ENCODE measurements around the gene FARS2. TPM values are rescaled to one million over a fixed set of nuclear protein-coding genes. Genes with fewer than 3 reads are reported as not detected.

The FARS2 gene
- total RNA-seq, 5 donors from 2014 or later (not counting 1 experiment from before 2014, with no cell fraction given): 17.9 to 24.2 (median 20.3) TPM

DNA sequence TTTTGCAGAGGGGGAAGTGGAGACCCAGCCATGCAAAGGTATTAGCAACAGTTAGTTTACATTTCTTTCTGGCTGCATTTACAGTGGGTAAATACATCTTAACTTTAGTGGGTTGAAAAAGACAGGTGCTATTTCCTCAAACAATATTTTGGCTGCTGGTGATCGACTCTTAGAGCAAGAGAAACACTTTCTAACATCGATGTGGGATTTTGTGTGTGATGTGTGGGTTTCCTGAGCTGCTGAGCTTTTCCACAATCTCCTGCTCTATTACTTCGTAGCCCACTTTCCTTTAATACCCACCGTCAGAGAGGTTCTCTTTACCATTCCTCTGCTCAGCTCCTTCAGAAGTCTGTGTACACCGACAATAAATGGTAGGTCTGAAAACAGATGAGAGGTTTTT is 406.4 kb downstream of the FARS2 start:
- H3K4me3 ChIP-seq (ENCODE audit: control insufficient read depth in 1 of 2, extremely low read depth in 1 of 2, low read length in 1 of 2): no peak overlapping the region
- ChIA-PET POLR2A (interaction anchor here in 1 of 2 donors (0.5 kb wide), 1 partner anchor 108 kb away, joined by 3 read pairs; no protein-coding TSS in a partner anchor), CTCF (no interaction called here)
- H3K36me3 Mint-ChIP-seq: peaks cover 4% of the 10 kb centered on the region
- DNase-seq (peak in 8 of 35 experiments; percentile 2 to 64 (median 34)), ATAC-seq (replicated peaks in 1 of 4) (peak; percentile 39 to 83 (median 50))
- no peaks in the 10 kb centered on the region for H3K9me3 ChIP-seq
- H3K27me3 ChIP-seq (replicated peaks in 1 of 2; ENCODE audit: control insufficient read depth in 2 of 2, extremely low read depth in 1 of 2, insufficient read depth in 2 of 2, low read length in 1 of 2): no peaks in the 10 kb centered on the region
- peak overlapping the region; percentile 30 for H3K27ac ChIP-seq (ENCODE audit: low read length)
- peak overlapping the region; percentile 51 to 69 (median 57) for H3K4me3 Mint-ChIP-seq
- peak overlapping the region; percentile 87 to 89 for H3K27ac Mint-ChIP-seq
- H3K36me3 ChIP-seq (ENCODE audit: control insufficient read depth in 2 of 2, extremely low read depth in 1 of 2, insufficient read depth in 1 of 2, low read length in 1 of 2): no peaks in the 10 kb centered on the region
- H3K27me3 Mint-ChIP-seq: no peaks in the 10 kb centered on the region
- H3K4me1 ChIP-seq (ENCODE audit: control insufficient read depth in 1 of 2, extremely low read depth in 1 of 2, insufficient read depth in 2 of 2, low read length in 2 of 2): peaks cover 61 to 66% of the 10 kb centered on the region in 2 experiments
- WGBS (ENCODE audit: insufficient coverage): no CpG with 5 or more reads among the region's 5 CpGs
- H3K4me1 Mint-ChIP-seq: peaks cover 84 to 89% (median 85%) of the 10 kb centered on the region in 3 donors
- no peaks in the 10 kb centered on the region for H3K9me3 Mint-ChIP-seq

DNA sequence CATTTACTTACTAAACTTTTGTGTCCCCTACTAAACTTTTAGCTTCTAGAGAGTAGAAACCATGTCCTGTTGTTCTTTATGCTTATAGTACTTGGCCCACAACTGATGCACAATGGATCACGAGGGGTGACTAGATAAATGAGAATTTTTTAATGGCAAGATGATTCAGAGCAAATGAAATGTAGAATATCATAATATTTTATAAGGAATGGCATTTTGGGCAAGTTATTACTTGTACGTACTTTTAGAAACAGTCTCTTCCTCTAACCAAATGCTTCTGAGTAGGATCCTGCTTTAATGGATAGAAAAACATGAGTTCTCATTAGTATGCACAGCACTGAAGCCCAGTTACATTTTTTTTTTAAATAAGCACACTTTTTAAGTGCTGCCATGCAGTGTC is 409.1 kb downstream of the FARS2 start:
- Histone ChIP-seq H3K9me3 (no peaks in the 10 kb centered on the region), H3K4me1 (ENCODE audit: control insufficient read depth in 1 of 2, extremely low read depth in 1 of 2, insufficient read depth in 2 of 2, low read length in 2 of 2) (peaks cover 45 to 50% of the 10 kb centered on the region in 2 experiments), H3K4me3 (ENCODE audit: control insufficient read depth in 1 of 2, extremely low read depth in 1 of 2, low read length in 1 of 2) (no peak overlapping the region), H3K27me3 (replicated peaks in 1 of 2; ENCODE audit: control insufficient read depth in 2 of 2, extremely low read depth in 1 of 2, insufficient read depth in 2 of 2, low read length in 1 of 2) (no peaks in the 10 kb centered on the region), H3K36me3 (ENCODE audit: control insufficient read depth in 2 of 2, extremely low read depth in 1 of 2, insufficient read depth in 1 of 2, low read length in 1 of 2) (no peaks in the 10 kb centered on the region), H3K27ac (ENCODE audit: low read length) (no peak overlapping the region)
- CTCF ChIA-PET: interaction anchor here in 1 of 2 donors (1.5 kb wide), 1 partner anchor 199 kb away, joined by 4 read pairs; no protein-coding TSS in a partner anchor
- Mint-ChIP-seq H3K9me3 (no peaks in the 10 kb centered on the region), H3K4me1 (peaks cover 59 to 65% (median 60%) of the 10 kb centered on the region in 3 donors), H3K27me3 (no peaks in the 10 kb centered on the region), H3K4me3 (peak overlapping the region in 2 of 3 donors; percentile 1 to 66), H3K27ac (peak overlapping the region in 1 of 2 donors; percentile 84), H3K36me3 (peaks cover 4% of the 10 kb centered on the region)
- no peak for DNase-seq
- ATAC-seq (replicated peaks in 1 of 4): no peak
- POLR2A ChIA-PET: no interaction called here
- WGBS (ENCODE audit: insufficient coverage): no CpG with 5 or more reads among the region's 2 CpGs

DNA sequence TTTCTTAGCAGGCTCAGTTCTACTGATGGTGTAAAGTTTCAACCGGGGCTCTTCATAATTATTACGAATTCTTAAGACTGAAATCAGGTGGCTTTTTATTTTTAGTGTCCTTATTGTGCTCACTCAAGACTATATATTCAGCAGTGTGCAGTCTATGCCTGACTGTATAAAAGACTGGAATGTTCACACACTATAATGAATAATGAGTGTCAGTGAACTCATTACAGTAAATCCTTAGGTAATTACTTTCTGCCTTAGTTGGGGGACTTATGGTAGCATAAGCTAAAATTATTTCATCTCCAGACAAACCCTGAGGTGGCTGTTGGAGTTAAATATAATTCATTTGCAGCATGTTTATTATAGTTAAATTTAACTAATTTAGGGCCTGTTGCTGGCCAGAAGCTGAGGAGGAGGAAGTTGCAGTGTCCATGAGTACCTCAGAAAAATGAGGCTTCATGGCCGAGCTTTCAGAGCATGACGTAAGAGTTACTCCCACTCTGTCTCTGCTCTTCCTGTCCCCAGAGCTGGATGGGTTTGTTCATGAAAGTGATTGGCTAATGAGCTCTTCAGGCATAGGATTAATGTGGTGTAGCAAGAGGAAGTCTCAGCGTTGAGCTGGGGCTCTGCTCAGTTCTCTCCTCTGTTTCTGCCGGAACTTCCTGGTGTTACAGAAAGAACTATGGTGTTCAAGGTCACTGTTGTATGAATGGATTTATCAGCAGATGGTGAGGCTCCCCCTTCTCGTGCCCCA is 409.7 kb downstream of the FARS2 start:
- Mint-ChIP-seq H3K9me3 (no peaks in the 10 kb centered on the region), H3K4me1 (peaks cover 53 to 59% (median 54%) of the 10 kb centered on the region in 3 donors), H3K27ac (peak overlapping the region; percentile 78 to 84), H3K4me3 (peak overlapping the region in 2 of 3 donors; percentile 11 to 66), H3K27me3 (no peaks in the 10 kb centered on the region), H3K36me3 (peaks cover 4% of the 10 kb centered on the region)
- no peaks in the 10 kb centered on the region for H3K27me3 ChIP-seq (replicated peaks in 1 of 2; ENCODE audit: control insufficient read depth in 2 of 2, extremely low read depth in 1 of 2, insufficient read depth in 2 of 2, low read length in 1 of 2)
- ChIA-PET CTCF (interaction anchor here in 1 of 2 donors (1.5 kb wide), 1 partner anchor 200 kb away, joined by 4 read pairs; no protein-coding TSS in a partner anchor), POLR2A (interaction anchor here in 1 of 2 donors (0.5 kb wide), 1 partner anchor 180 kb away, joined by 3 read pairs; no protein-coding TSS in a partner anchor)
- peaks cover 41 to 44% of the 10 kb centered on the region in 2 experiments for H3K4me1 ChIP-seq (ENCODE audit: control insufficient read depth in 1 of 2, extremely low read depth in 1 of 2, insufficient read depth in 2 of 2, low read length in 2 of 2)
- ATAC-seq (replicated peaks in 1 of 4) (peak; percentile 49 to 71 (median 63)), DNase-seq (peak in 21 of 35 experiments; percentile 3 to 47 (median 13))
- H3K4me3 ChIP-seq (ENCODE audit: control insufficient read depth in 1 of 2, extremely low read depth in 1 of 2, low read length in 1 of 2): peak overlapping the region in 1 of 2 donors; percentile 23
- H3K36me3 ChIP-seq (ENCODE audit: control insufficient read depth in 2 of 2, extremely low read depth in 1 of 2, insufficient read depth in 1 of 2, low read length in 1 of 2): no peaks in the 10 kb centered on the region
- WGBS (ENCODE audit: insufficient coverage): 43% methylated on average over 3 of the region's 7 CpGs
- no peak overlapping the region for H3K27ac ChIP-seq (ENCODE audit: low read length)
- H3K9me3 ChIP-seq: no peaks in the 10 kb centered on the region

DNA sequence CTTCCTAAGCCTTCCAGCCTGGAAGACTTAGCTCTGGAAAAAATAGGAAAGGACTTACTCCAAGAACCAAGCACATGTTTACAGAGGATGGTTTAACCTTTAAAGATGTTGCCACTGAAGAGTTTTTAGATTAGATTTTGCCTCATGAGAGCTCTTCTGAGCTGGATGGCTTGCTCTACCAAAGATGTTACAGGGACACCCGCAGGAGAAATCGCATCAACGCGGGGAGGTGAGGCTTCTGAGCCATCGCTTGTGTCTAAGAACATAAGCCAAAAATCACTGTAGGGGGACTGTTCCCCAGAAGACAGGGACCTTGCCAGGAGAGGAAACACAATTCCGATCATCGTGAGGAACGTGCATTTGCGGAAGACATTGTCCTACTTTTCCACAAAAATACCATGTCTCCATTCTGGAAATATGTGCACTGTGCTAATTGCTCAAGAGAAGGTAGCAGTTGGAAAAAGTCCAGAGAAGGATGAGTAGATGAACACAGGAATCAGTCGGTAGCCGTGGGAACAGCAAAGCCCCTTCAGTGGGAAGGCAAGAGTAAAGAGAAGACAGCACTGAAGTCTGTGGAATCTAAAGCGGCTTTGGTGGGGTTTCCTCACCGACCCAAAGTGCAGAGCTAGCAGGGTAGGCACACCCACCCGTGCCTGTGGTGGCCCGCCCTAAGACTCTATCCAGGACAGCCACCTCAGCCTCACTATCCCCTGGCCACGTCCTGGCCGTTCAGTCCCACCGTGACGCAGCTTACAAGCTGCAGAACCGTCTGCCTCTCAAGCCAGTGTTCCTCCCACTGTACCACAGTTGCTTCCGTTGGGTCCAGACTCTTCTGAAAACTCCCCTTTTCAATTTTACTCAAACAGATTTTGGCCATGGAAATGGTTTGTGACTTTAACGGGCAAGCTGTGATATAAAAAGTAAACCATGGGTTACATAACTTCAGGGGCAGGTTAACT is 410.6 kb downstream of the FARS2 start:
- H3K9me3 ChIP-seq: no peaks in the 10 kb centered on the region
- 96% methylated on average over 16 of the region's 22 CpGs for WGBS (ENCODE audit: insufficient coverage)
- DNase-seq (peak in 2 of 35 experiments; percentile 4 to 12), ATAC-seq (replicated peaks in 1 of 4) (no peak)
- H3K27ac ChIP-seq (ENCODE audit: low read length): no peak overlapping the region
- peak overlapping the region in 1 of 3 donors; percentile 66 for H3K4me3 Mint-ChIP-seq
- no peaks in the 10 kb centered on the region for H3K9me3 Mint-ChIP-seq
- H3K36me3 Mint-ChIP-seq: peaks cover 4% of the 10 kb centered on the region
- ChIA-PET POLR2A (interaction anchor here in 1 of 2 donors (0.5 kb wide), 1 partner anchor 180 kb away, joined by 3 read pairs; no protein-coding TSS in a partner anchor), CTCF (interaction anchor here in 1 of 2 donors (0.6 to 1.5 kb wide), 2 partner anchors 201 to 270 kb away, joined by 3 to 4 read pairs; no protein-coding TSS in a partner anchor)
- no peaks in the 10 kb centered on the region for H3K27me3 ChIP-seq (replicated peaks in 1 of 2; ENCODE audit: control insufficient read depth in 2 of 2, extremely low read depth in 1 of 2, insufficient read depth in 2 of 2, low read length in 1 of 2)
- no peaks in the 10 kb centered on the region for H3K27me3 Mint-ChIP-seq
- peak overlapping the region; percentile 78 to 84 for H3K27ac Mint-ChIP-seq
- H3K4me1 ChIP-seq (ENCODE audit: control insufficient read depth in 1 of 2, extremely low read depth in 1 of 2, insufficient read depth in 2 of 2, low read length in 2 of 2): peaks cover 35 to 36% of the 10 kb centered on the region in 2 experiments
- H3K4me3 ChIP-seq (ENCODE audit: control insufficient read depth in 1 of 2, extremely low read depth in 1 of 2, low read length in 1 of 2): peak overlapping the region in 1 of 2 donors; percentile 23
- peaks cover 44 to 50% (median 45%) of the 10 kb centered on the region in 3 donors for H3K4me1 Mint-ChIP-seq
- no peaks in the 10 kb centered on the region for H3K36me3 ChIP-seq (ENCODE audit: control insufficient read depth in 2 of 2, extremely low read depth in 1 of 2, insufficient read depth in 1 of 2, low read length in 1 of 2)

DNA sequence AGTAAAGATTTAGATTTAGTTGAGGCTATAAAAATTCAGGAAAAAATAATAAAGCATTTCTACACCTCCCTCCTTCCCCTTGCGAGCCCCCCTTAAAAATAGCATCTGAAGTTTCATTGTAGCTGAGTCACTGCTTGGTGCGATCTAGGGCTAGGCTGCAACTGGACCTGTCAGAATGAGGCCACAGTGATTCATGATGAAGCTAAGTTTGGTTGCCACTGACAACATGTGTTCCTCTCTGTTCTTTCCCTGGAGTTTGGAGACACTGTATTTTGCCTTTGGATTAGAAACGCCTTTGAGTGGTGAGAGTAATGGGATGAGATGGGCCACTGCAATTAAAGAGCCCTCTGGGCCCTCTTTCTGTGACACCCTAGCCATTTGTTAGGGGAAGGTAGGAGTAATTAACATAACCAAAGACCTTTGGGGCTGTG is 411.3 kb downstream of the FARS2 start:
- ChIA-PET CTCF (interaction anchor here in 1 of 2 donors (0.6 kb wide), 1 partner anchor 271 kb away, joined by 3 read pairs; no protein-coding TSS in a partner anchor), POLR2A (no interaction called here)
- Mint-ChIP-seq H3K27me3 (no peaks in the 10 kb centered on the region), H3K4me3 (peak overlapping the region in 1 of 3 donors; percentile 66), H3K4me1 (peaks cover 43 to 47% (median 43%) of the 10 kb centered on the region in 3 donors), H3K36me3 (peaks cover 8% of the 10 kb centered on the region), H3K9me3 (no peaks in the 10 kb centered on the region), H3K27ac (no peak overlapping the region)
- Histone ChIP-seq H3K36me3 (ENCODE audit: control insufficient read depth in 2 of 2, extremely low read depth in 1 of 2, insufficient read depth in 1 of 2, low read length in 1 of 2) (no peaks in the 10 kb centered on the region), H3K4me1 (ENCODE audit: control insufficient read depth in 1 of 2, extremely low read depth in 1 of 2, insufficient read depth in 2 of 2, low read length in 2 of 2) (peaks cover 29 to 34% of the 10 kb centered on the region in 2 experiments), H3K27ac (ENCODE audit: low read length) (no peak overlapping the region), H3K27me3 (replicated peaks in 1 of 2; ENCODE audit: control insufficient read depth in 2 of 2, extremely low read depth in 1 of 2, insufficient read depth in 2 of 2, low read length in 1 of 2) (no peaks in the 10 kb centered on the region), H3K4me3 (ENCODE audit: control insufficient read depth in 1 of 2, extremely low read depth in 1 of 2, low read length in 1 of 2) (no peak overlapping the region), H3K9me3 (no peaks in the 10 kb centered on the region)
- ATAC-seq (replicated peaks in 1 of 4) (no peak), DNase-seq (no peak)
- WGBS (ENCODE audit: insufficient coverage): 100% methylated on average over 2 of the region's 3 CpGs
